Astrocyte (in vitro differentiated cells and primary cell): ENCODE results near the gene HS6ST3.

Source experiments
- EZH2 ChIP-seq: IDR thresholded peaks from 2 replicates; pipeline ENCODE4 v1.6.1; 2012; ENCODE audit warnings: mild to moderate bottlenecking, low read length, inconsistent platforms; ENCODE audit not compliant: insufficient read depth
- TF ChIP-seq, protein P1 (sequence below): IDR thresholded peaks from 2 replicates; pipeline ENCODE4 v1.5.1; 2011; ENCODE audit warnings: low read depth, mild to moderate bottlenecking, inconsistent platforms, low read length, moderate library complexity; ENCODE audit not compliant: insufficient read depth

DNA sequence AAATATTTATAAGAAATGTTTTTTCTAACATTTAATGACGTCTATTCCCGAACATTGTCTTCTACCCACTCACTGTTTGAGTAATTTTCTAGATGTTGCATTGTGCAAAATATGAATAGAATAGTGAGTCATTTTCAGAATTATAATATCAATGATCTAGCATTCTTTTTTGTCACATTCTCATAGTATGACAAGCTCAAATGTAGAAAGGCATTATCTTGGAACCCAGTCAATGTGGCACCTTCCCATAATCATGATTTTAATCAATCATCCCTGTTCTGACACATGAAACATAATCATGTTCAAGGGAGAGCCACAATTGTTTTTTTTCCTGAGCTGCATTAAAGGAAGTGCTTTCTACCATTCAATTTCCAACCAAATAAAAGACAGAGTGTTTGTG lies 638.6 kb downstream of the HS6ST3 start:
- TF ChIP-seq, protein P1, sequence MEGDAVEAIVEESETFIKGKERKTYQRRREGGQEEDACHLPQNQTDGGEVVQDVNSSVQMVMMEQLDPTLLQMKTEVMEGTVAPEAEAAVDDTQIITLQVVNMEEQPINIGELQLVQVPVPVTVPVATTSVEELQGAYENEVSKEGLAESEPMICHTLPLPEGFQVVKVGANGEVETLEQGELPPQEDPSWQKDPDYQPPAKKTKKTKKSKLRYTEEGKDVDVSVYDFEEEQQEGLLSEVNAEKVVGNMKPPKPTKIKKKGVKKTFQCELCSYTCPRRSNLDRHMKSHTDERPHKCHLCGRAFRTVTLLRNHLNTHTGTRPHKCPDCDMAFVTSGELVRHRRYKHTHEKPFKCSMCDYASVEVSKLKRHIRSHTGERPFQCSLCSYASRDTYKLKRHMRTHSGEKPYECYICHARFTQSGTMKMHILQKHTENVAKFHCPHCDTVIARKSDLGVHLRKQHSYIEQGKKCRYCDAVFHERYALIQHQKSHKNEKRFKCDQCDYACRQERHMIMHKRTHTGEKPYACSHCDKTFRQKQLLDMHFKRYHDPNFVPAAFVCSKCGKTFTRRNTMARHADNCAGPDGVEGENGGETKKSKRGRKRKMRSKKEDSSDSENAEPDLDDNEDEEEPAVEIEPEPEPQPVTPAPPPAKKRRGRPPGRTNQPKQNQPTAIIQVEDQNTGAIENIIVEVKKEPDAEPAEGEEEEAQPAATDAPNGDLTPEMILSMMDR, result no peak
- no peak for TF ChIP-seq EZH2
